Right cardiac atrium (tissue), 5 donors: Measurements from ENCODE around the gene ST3GAL3. TPM values are rescaled to one million over a fixed set of nuclear protein-coding genes. Genes with fewer than 3 reads are reported as not detected.

Experiments used
- ATAC-seq, 2 donors: fragments of 200-7000 bp; cut with Tn5 transposase; one replicate each; pipeline versions ENCODE4 v1.8.0 to v1.9.1; 2020; ENCODE audit warnings: moderate library complexity in 2 of 2, mild to moderate bottlenecking in 1 of 2
- DNase-seq, 3 donors: peaks; one replicate each; pipeline ENCODE4 v3.0.0-alpha.2; 2020
- H3K27ac ChIP-seq: one replicate; pipeline ENCODE4 v1.5.1; 2013; ENCODE audit warnings: mild to moderate bottlenecking, low read length, control low read depth, moderate library complexity
- H3K27me3 ChIP-seq: one replicate; pipeline ENCODE4 v1.6.1; 2013; ENCODE audit not compliant: control insufficient read depth, insufficient read depth
- H3K4me1 ChIP-seq: one replicate; pipeline ENCODE4 v1.6.1; 2013; ENCODE audit warnings: low read length; ENCODE audit not compliant: control insufficient read depth, insufficient read depth
- H3K4me3 ChIP-seq: one replicate; pipeline ENCODE4 v1.5.1; 2013; ENCODE audit warnings: low read length, control low read depth
- H3K9me3 ChIP-seq: one replicate; pipeline ENCODE4 v1.6.1; 2013; ENCODE audit warnings: low read length; ENCODE audit not compliant: control insufficient read depth
- WGBS: extraction: QIAGEN DNeasy Blood & Tissue Kit; methylation state at CpG from one replicate; pipeline ENCODE4 v1.1.7; 2013; 5-methylcytosine and 5-hydroxymethylcytosine counted together
- intact Hi-C, 4 donors: fragments of 100-400 bp; cut with DNase I; formaldehyde crosslinking; loops; one replicate each; pipeline versions ENCODE4 v1.11.0 to v1.14.0; 2022 to 2023
- polyA plus RNA-seq: library from polyadenylated mRNA; stranded (reverse); fragments of 200-250 nt; gene quantifications from one replicate; pipeline ENCODE4 v1.2.3, GENCODE V29; 2013
- total RNA-seq, 4 donors: library from RNA; stranded (reverse); fragmentation: NEBNext Ultra II Directional; extraction: Animal tissue kit (Norgen Biotek cat#: 25700); gene quantifications; one replicate each; pipeline ENCODE4 v1.2.1, GENCODE V29; 2021
- donor health status: healthy with polysubstance abuse.
- donor health status: DM: no; HTN: yes; CAD: no.
- donor health status: DM: no; HTN: no; CAD: no.
- donor health status: DM: no; HTN: yes; CAD: no; lungs with severe emphysema.
- donor health status: DM: yes; HTN: yes; CAD: no.

Gene ST3GAL3
- total and polyA plus RNA-seq, 5 donors, result 19.6 to 26.3 (median 21.9) TPM

- Histone ChIP-seq H3K27me3 (no peaks in the 10 kb centered on the region), H3K4me1 (peaks cover 2% of the 10 kb centered on the region), H3K4me3 (no peak overlapping the region), H3K27ac (no peak overlapping the region), H3K9me3 (no peaks in the 10 kb centered on the region)
- ATAC-seq (no peak), DNase-seq (no peak)
- intact Hi-C loops, result no loop called here
- 86% methylated on average over 1 of the region's 1 CpG for WGBS
Measured at GRCh38 chr1:43841321-43842174, 134.2 kb downstream of the ST3GAL3 start.

GRCh38 chr1:43842175-43842498 is 134.8 kb downstream of the ST3GAL3 start:
- no peaks in the 10 kb centered on the region for H3K27me3 ChIP-seq
- no peak overlapping the region for H3K4me3 ChIP-seq
- ATAC-seq, result no peak
- no peak for DNase-seq
- WGBS, result 98% methylated on average over 2 of the region's 2 CpGs
- no peaks in the 10 kb centered on the region for H3K9me3 ChIP-seq
- no peaks in the 10 kb centered on the region for H3K4me1 ChIP-seq
- no peak overlapping the region for H3K27ac ChIP-seq
- intact Hi-C loops, result no loop called here

- H3K9me3 ChIP-seq, result no peaks in the 10 kb centered on the region
- no peak overlapping the region for H3K4me3 ChIP-seq
- no peaks in the 10 kb centered on the region for H3K4me1 ChIP-seq
- no peak overlapping the region for H3K27ac ChIP-seq
- 86% methylated on average over 5 of the region's 5 CpGs for WGBS
- DNase-seq (no peak), ATAC-seq (no peak)
- intact Hi-C loops, result no loop called here
- H3K27me3 ChIP-seq, result no peaks in the 10 kb centered on the region
Measured at GRCh38 chr1:43843684-43844083, 136.3 kb downstream of the ST3GAL3 start.

GRCh38 chr1:43844114-43844513 is 136.8 kb downstream of the ST3GAL3 start:
- H3K27me3 ChIP-seq, result no peaks in the 10 kb centered on the region
- no peak overlapping the region for H3K4me3 ChIP-seq
- H3K9me3 ChIP-seq, result no peaks in the 10 kb centered on the region
- intact Hi-C loops, result no loop called here
- DNase-seq (no peak), ATAC-seq (no peak)
- H3K4me1 ChIP-seq, result no peaks in the 10 kb centered on the region
- H3K27ac ChIP-seq, result no peak overlapping the region
- 88% methylated on average over 1 of the region's 1 CpG for WGBS

GRCh38 chr1:43847290-43847689 is 140.0 kb downstream of the ST3GAL3 start:
- Histone ChIP-seq H3K4me3 (no peak overlapping the region), H3K27me3 (no peaks in the 10 kb centered on the region), H3K27ac (no peak overlapping the region), H3K9me3 (no peaks in the 10 kb centered on the region), H3K4me1 (no peaks in the 10 kb centered on the region)
- 76% methylated on average over 1 of the region's 1 CpG for WGBS
- no peak for DNase-seq
- no peak for ATAC-seq
- intact Hi-C loops, result no loop called here

GRCh38 chr1:43847882-43848281 is 140.5 kb downstream of the ST3GAL3 start:
- DNase-seq, result no peak
- intact Hi-C loops, result no loop called here
- Histone ChIP-seq H3K27me3 (no peaks in the 10 kb centered on the region), H3K27ac (no peak overlapping the region), H3K4me1 (peaks cover under 1% of the 10 kb centered on the region), H3K4me3 (no peak overlapping the region), H3K9me3 (no peaks in the 10 kb centered on the region)
- WGBS, result 94% methylated on average over 4 of the region's 4 CpGs
- ATAC-seq, result no peak

GRCh38 chr1:43849670-43850069 is 142.3 kb downstream of the ST3GAL3 start:
- no peak for ATAC-seq
- Histone ChIP-seq H3K9me3 (no peaks in the 10 kb centered on the region), H3K27ac (no peak overlapping the region), H3K27me3 (no peaks in the 10 kb centered on the region), H3K4me1 (peaks cover 3% of the 10 kb centered on the region), H3K4me3 (no peak overlapping the region)
- 83% methylated on average over 1 of the region's 1 CpG for WGBS
- DNase-seq, result no peak
- intact Hi-C loops, result no loop called here

GRCh38 chr1:43850591-43851233 is 143.4 kb downstream of the ST3GAL3 start:
- no peak overlapping the region for H3K4me3 ChIP-seq
- no peaks in the 10 kb centered on the region for H3K27me3 ChIP-seq
- peaks cover 3% of the 10 kb centered on the region for H3K4me1 ChIP-seq
- no peaks in the 10 kb centered on the region for H3K9me3 ChIP-seq
- peak in 1 of 3 donors; percentile 50 for DNase-seq
- WGBS, result 89% methylated on average over 8 of the region's 8 CpGs
- H3K27ac ChIP-seq, result no peak overlapping the region
- intact Hi-C loops, result no loop called here
- ATAC-seq, result no peak

GRCh38 chr1:43851561-43852338 is 144.4 kb downstream of the ST3GAL3 start:
- ATAC-seq (no peak), DNase-seq (peak in 1 of 3 donors; percentile 46)
- 95% methylated on average over 17 of the region's 17 CpGs for WGBS
- intact Hi-C loops, result no loop called here
- Histone ChIP-seq H3K27me3 (no peaks in the 10 kb centered on the region), H3K9me3 (no peaks in the 10 kb centered on the region), H3K4me3 (no peak overlapping the region), H3K27ac (no peak overlapping the region), H3K4me1 (peaks cover 3% of the 10 kb centered on the region)

GRCh38 chr1:43853161-43853921 is 146.0 kb downstream of the ST3GAL3 start:
- DNase-seq (peak; percentile 53 to 84 (median 67)), ATAC-seq (peak; percentile 34 to 57)
- 23% methylated on average over 7 of the region's 7 CpGs for WGBS
- Histone ChIP-seq H3K4me3 (no peak overlapping the region), H3K27ac (peak overlapping the region; percentile 14), H3K9me3 (no peaks in the 10 kb centered on the region), H3K4me1 (peaks cover 3% of the 10 kb centered on the region), H3K27me3 (no peaks in the 10 kb centered on the region)
- intact Hi-C loops, result no loop called here
